GM19099 (cell line): ENCODE results near the gene ZFYVE28.

ENCODE experiments used
- POLR2A ChIP-seq: IDR thresholded peaks from 3 replicates; pipeline ENCODE4 v1.6.1; 2011; ENCODE audit warnings: low read depth; ENCODE audit not compliant: insufficient read length; ENCODE audit errors: extremely low read depth

ZFYVE28 gene

GRCh38 chr4:2263926-2264321, 154.5 kb downstream of the ZFYVE28 start:
- no peak for TF ChIP-seq POLR2A

GRCh38 chr4:2262944-2263250, 155.5 kb downstream of the ZFYVE28 start:
- no peak for TF ChIP-seq POLR2A

GRCh38 chr4:2262145-2262943, 156.1 kb downstream of the ZFYVE28 start:
- TF ChIP-seq POLR2A: peak; percentile 93

GRCh38 chr4:2261853-2262144, 156.6 kb downstream of the ZFYVE28 start, which contains the start of gene MXD4:
Gene MXD4, minus strand, starts transcription at chr4:2262109. Its CDS starts 129 bp downstream, at chr4:2261980.
- TF ChIP-seq POLR2A: no peak

GRCh38 chr4:2261110-2261852, 157.2 kb downstream of the ZFYVE28 start:
- TF ChIP-seq POLR2A: peak; percentile 8

GRCh38 chr4:2260344-2261109, 157.9 kb downstream of the ZFYVE28 start:
- TF ChIP-seq POLR2A: no peak

- TF ChIP-seq POLR2A: no peak
Measured at GRCh38 chr4:2259541-2260343, 158.7 kb downstream of the ZFYVE28 start.

GRCh38 chr4:2259036-2259540, 159.4 kb downstream of the ZFYVE28 start:
- no peak for TF ChIP-seq POLR2A

- no peak for TF ChIP-seq POLR2A
Measured at GRCh38 chr4:2258091-2259035, 160.1 kb downstream of the ZFYVE28 start.

- no peak for TF ChIP-seq POLR2A
Measured at GRCh38 chr4:2257361-2258081, 160.9 kb downstream of the ZFYVE28 start.

GRCh38 chr4:2256781-2257191, 161.7 kb downstream of the ZFYVE28 start:
- TF ChIP-seq POLR2A: no peak

GRCh38 chr4:2256156-2256731, 162.2 kb downstream of the ZFYVE28 start:
- TF ChIP-seq POLR2A: no peak

- TF ChIP-seq POLR2A: no peak
Measured at GRCh38 chr4:2255501-2256155, 162.8 kb downstream of the ZFYVE28 start.
